HG02588 (cell line): Measurements from ENCODE around the gene KIF2A.

Source experiments
- ATAC-seq: cut with Tn5 transposase; IDR thresholded peaks from one replicate; pipeline ENCODE4 v1.9.1; 2021; ENCODE audit warnings: mild to moderate bottlenecking, moderate library complexity; ENCODE audit not compliant: unreplicated experiment

The KIF2A gene

DNA sequence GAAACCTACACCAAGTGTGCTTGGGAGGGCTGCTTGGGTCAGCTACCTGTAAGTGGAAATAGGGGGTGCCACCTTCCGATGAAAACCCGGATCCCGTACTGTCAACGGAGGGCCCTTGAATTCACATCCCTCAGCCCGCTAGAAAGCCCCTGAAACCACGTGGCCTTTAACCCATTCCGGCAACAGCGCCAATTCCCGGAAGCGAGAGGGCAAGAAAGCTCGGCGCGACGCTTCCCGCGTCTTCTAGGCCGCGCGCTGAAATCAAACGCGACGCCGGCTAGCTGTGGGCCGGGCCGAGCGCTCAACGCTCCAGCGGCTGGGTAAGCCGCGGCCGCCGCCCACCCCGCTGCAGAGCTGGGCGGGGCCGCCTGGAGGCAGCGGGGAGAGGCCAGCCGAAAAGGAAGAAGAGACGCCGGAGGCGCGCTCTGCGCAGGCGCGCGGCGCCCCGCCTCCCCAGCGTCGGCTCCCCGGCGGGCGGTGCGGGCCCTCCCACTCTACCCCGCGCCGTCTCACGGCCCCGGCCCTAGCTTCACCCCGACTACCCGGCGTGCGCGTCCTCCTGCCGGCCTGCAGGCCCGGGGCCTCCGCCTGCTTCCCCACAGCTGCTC lies at the start of gene KIF2A:
KIF2A (plus strand) TSS at position 492 of the 608 bp plus-strand sequence. CDS start 267 bp downstream, outside the sequence.
- peak; percentile 91 for ATAC-seq

DNA sequence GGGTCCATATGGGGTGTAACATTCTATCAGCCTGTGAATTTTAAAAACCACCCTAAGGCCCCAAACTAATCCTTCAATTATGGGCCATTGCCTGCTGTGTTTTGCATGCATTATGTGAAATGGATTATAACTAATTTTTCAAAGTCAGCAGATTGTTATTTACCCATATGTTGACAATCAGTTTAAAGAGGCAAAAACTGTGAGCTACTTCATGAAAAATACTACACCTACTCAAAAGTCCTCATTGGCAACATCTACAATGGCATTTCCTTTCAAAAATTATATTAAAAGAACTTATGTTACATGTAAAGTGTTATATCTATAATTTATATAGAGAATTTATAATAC lies 49.0 kb upstream of the KIF2A start:
- no peak for ATAC-seq

DNA sequence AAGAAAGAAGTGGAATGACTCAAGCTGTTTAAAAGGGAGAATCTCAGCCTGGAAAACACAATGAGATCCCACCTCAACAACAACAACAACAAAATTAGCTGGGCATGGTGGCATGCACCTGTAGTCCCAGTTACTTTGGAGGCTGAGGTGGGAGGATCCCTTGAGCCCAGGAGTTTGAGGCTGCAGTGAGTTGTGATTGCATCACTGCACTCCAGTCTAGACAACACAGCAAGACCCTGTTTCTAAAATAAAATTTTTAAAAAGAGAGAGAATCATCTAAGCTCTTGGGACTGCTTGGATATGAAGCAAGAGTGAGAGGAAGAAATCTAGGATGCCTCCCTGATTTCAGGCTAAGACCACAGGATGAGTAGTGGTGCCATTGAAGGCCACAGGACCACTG lies 47.4 kb upstream of the KIF2A start:
- no peak for ATAC-seq

DNA sequence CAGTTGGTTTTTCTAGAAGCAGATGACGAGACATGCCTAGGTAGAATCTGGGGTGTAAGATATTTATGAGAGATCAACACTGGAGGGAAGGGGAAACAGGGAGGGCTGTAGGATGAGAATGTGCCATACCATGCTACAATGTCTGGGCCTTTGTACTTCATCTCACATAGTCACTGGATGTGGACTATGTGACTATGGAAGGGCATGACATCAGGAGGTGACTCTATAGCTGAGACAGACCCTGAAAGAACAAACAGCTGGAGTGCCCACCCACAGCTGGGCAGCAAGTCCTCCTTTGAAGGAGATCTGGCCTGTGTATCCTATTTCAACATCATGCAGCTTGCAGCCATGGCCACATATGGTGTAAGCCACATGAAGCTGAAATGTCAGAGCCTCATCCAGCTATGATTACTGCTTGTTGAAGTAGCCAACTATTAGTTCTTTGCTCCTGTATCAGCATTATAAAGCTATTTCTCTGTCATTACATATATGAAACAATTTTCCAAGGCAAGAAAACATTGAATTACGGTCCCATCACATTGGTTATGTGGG lies 46.2 kb upstream of the KIF2A start:
- ATAC-seq = no peak

DNA sequence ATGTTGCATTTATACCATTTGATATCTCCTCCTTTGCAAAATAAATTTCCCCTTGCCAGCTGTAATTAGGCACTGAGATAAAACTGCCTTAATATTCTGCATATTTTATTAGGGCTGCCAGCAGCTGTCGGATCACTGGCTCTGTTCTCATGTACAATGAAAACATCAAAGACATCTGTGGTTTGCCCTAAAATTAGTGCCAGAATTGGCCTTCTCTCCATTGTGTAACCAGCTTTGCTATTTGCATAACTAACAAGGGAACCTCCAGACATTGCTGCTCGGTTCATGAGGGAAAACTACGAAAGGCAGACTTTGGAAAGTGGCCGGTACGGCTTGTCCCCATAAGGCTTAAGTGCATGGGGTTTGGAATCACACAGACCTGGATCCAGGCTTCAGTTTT lies 45.5 kb upstream of the KIF2A start:
- no peak for ATAC-seq

DNA sequence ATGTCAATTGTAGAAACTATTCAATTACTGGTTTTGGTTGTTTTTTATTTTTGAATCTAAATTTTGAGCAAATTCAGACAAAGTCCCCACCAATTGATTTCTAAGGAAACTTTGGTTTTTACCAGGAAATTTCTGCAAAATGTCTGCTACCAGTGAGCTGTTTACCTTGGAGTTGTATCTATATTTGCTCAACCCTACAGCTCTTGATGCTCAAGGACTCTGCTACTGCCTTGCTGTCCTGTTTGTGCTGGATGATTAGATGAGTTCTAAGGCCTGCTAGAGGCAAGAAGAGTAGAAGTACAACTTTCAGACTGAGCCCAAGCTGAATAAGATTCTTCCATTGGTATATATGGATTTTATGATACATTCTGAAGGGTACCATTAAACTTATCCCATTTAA lies 42.6 kb upstream of the KIF2A start:
- ATAC-seq = no peak

DNA sequence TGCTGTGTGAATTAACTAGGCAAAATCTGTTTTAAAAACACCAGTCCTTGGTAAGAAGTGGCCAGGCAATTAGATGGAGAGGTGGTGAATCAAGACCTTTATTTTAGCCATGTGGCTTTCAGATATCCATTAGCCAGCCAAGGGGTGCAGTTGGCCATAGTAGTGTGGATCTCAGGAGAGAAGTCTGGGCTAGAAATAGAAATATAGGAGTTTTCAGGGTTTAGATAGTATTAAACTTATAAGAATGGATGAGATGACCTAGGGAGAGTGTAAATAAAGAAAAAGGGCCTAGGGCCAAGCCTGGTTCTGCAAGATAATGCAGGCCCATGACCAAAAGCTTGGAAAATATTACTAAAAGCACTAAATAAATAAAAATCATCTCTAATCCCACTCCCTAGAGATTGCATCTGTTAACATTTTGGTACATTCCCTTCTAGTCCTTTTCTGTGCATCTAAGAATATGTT lies 40.3 kb upstream of the KIF2A start:
- ATAC-seq = no peak

DNA sequence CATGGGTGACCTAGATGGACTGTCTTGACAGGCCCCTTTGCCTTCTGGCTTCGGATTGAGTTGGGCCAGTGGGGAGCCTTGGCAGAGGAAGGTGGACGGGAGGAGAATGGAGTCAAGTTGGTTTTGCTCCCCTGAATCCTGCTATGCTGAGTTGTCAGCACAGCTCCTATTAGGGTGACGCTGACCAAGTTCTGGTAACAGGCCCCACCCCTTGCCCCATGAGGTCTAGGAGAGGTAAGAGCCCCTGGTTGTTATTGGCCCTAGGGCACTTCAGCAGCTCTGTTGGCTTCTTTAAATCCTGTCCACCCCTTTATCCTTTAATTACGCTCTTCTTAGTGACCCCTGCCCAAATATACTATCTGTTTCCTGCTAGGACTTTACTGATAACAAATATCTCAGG lies 39.4 kb upstream of the KIF2A start:
- no peak for ATAC-seq

DNA sequence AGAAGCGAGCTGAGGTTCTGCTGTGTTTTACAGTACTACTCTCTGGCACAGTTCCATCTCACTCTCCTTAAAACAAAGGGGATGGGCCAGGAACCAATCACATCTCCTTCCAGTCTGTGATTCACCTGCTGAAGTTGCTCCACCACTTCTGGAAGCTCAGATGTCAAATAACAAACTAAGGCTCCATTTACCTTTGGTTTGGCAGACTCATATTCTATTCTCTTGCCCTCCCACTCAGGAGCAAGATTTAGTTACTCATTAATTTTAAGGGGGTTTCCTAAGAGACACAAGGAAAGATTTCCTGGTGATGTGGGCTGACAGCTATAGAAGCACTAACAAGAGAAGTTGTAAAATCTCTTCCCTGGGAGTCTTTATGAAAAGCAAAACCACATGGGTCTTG lies 37.8 kb upstream of the KIF2A start:
- peak; percentile 67 for ATAC-seq

DNA sequence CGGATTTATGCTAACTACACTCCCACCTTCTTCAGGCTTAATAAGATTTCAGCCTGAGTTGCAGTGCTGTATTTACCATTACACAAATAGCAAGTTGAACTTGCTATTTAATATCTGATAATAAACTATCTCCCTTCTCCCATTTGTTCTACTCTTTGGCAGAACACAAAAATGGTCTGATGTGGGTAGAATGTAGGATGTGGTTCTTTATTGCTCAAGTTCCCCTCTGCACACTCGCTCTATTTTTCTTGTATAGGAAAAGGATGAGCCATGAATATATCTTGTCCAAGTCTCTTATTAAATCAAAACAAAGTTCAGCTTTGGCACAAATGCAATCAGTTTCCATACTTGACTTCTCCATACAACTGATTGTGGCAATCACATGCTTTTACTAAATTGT lies 37.2 kb upstream of the KIF2A start:
- ATAC-seq = no peak

DNA sequence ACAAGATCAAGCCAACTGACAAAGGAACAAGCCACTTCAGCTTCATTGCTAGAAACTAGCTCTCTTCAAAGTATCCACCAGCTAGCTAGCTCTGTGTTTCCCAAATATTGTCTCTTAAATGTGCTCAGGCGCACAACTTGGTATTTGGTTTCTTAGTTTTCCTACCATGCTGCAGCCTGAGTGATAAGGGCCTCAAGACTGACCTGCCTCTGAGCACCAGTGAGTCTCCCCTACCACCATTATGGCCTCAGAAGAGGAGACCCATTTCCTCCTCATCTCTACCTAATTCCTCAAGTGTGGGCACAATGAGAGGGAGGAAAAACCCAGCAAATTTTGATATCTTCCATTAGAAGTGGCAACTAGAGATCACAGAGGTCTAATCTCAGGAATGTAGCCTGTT lies 34.6 kb upstream of the KIF2A start:
- ATAC-seq = no peak

DNA sequence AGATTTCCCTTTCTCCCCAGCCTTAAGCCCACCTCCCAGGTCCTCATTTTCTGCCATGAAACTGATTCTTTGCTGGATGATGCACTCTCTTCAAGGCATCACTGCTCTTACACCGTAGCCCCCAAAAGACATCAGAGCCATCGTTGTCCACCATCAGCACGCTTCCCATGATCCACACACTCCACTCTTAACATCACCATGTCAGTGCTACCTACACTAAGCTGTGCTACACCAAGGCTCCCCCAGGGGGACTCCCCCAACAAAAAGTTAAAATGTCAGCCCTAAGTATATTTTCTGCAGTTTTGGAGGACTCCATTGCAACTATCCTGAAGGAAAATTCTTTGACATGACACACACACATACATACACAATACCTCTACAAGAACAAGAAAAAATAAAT lies 34.1 kb upstream of the KIF2A start:
- no peak for ATAC-seq

DNA sequence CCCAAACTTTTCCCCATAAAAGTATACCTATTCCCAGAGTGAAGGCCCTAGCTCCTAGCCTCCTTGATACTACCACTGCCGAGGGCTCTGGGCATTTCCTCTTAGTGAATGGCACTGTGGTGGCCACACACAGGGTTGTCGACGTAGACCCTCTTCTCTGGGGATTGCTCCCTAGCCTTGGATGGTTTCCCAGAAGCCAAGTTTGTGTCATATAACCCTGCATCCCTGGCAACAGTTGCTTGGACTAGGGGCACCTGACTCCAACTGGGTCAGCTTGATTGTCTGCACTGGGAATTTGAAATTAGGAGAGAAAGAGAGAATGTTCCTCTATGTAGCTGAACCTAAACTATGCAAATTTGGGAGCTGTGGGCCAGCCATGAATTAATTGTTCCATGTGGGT lies 32.3 kb upstream of the KIF2A start:
- no peak for ATAC-seq

DNA sequence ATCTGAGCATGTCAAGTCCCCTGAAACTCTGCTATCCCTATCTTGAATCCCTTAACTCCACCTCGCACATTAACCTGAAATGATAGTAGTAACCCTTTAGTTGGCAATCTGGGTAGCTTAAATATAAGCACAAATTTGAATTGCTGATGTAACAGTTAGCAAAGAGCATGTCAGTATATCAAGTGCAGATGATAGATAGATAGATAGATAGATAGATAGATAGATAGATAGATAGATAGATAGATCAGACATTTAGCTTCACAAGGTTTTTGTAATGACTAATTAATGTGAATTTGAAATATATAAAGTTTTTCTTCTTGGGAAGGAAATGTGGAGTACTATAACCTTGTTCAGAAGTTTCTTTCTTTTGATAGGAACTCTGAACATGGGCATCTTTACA lies 30.4 kb upstream of the KIF2A start:
- ATAC-seq = no peak

DNA sequence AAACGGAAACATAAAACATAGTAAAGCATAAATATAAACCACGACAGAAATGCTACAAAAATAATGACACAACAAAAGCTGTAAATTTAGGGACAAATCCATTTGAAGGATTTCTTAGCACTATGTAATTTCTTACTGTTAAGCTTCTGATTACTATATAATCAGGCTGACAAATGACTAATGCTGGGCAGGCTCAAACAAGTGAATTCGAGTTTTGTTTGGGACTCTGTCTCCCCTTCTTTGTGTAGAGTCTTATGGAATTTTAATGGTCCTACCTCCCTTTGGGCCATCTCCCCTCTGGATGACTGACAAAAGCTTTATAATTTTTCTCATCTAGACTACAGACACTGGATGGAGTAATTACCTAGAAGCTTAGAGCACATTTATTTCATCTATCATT lies 24.6 kb upstream of the KIF2A start:
- no peak for ATAC-seq

DNA sequence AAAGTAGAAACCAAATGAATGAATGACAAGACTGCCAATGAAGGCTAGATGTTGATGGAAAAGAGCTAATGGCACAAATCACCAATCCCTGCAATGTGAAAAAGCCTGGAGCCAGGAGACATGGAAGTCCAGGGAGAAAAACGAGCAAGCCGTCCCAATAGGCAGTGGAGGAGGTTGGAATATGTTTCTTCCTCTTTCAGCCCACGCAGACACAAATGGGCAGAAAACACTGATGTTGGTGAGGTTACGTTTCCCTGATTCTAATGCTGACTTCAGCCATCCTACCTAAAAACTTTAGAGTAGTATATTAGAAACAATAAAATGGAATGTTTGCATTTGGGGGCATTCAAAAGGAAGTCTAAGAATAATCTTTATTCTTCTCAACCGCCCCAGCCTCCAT lies 23.9 kb upstream of the KIF2A start:
- no peak for ATAC-seq

DNA sequence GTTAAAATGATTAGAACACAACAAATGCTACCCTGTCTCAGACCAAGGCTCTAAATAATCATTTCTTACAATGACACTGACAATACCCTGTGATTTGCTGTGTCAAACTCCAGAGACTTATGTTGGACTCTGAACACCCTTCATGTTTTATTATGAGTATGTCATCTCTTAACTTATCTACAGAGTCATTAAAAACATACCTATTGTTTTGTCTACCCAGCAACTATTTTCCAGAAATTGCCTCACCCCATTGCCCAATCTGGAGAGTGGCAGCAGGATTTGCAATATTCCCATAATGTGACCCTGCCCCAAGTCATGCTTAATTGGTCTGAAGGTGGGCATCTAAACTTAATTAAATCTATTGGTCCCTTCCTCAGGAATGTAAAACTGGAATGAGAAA lies 23.0 kb upstream of the KIF2A start:
- ATAC-seq = no peak

DNA sequence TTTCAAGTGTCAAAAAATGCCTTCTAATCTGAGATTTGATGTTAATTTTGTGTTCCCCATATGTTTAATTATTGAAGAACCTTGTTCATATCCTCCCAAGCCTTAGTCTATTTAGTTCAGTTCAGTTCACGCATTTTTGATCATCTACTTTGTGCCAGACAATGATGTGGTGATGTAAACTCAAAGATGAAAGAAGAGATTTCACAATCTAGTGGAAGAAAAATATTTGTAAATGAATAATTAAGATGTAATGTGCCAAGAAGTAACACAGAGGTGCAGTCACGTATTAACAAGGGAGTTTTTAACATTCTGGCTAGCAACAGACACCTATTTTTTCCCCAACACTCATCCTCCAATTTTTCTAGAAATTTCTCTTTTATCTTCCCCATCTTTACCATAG lies 22.1 kb upstream of the KIF2A start:
- no peak for ATAC-seq

DNA sequence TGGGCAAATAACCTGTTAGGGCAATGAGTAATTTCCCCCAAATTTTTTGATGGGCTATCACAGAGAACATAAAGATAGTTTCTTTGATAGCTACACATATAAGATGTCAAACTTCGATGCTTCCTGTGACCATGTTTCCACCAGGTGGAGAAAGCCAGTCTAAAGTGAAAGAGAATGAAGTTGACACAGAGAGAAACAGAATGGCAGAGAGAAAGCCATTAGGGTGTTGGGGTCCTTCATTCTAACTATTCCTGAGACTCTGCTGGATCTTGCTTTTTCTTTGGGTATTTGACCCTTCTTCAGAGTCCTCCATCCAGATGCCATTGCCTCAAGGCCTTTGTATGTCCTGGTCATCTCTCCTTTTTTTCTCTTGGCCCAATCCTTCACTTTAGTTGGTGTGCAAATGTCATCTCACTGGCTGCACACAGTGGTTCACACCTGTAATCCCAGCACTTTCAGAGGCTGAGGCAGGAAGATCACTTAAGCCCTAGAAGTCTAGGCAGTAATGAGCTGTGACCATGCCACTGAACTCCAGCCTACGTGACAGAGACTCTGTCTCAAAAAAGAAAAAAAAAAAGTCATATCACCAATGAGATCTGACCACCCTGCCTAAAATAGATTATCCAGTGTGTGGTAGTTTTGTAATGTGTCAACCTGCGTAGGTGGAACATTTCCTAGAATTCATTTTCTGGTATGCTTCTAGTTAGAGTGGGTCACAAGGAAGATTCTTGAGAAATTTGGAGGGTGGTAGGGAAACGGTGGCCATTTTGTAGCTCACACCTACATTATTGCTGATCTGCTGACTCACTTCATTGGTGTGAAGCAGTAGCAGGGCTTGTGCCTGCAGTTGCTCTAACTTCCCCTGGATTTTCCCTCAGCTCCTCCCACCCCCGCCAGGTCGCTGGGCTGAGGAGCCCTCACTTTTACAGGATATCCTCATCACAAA lies 20.8 kb upstream of the KIF2A start:
- peak; percentile 75 for ATAC-seq

DNA sequence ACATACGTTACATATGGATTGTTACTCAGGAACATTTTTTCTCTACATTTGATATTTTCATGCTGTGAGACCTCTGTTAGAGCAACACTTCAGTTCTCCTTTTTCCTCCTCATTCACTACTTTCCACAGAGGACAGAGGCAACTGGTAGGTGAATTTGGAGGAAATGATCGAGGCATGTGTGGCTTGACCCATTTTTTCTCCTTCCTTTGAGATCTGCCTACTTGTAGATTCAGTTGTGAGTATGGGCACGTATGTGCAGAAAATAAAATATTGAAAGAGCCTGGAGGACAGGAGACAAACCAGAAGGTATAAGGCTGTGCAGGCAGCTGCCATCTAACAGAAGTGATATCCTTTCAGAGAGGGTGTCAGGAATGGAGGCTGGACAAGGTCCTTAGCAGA lies 19.2 kb upstream of the KIF2A start:
- ATAC-seq = no peak

DNA sequence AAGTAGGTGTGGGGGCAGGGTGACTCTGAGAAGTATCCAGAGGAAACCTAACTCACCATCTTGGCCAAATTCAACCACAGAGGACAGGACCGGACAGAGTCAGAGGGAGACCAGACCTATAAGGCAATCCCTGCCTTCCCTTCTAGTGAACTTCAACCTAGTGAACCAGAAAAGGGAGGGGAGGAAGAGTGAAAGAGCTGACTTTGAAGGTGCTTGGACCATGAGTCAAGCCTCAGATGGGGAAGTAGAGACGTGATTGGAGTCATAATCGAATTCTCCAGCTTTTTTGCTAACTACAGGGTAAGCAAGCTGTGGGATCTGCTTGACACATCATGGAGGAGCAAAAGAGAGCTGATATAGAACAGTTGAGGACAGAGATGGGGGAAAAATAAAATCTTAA lies 18.8 kb upstream of the KIF2A start:
- ATAC-seq = no peak

DNA sequence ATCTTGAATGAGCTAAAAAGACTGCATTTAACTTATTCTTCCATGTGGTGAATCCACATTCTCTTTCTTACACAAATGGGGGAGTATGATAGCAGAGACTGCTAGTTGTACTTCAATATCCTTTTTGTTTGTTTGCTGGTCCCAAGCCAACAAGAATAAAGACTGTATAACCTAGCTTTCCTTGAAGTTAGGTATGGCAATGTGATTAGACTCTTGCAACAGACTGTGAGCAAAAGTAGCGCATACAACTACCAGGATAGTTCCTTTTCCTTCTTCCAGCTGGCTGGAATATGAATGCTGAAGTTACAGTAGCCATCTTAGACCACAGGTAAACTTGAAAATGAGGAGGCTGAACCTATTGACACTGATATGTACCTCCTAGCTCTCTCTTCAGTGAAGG lies 17.9 kb upstream of the KIF2A start:
- ATAC-seq = no peak
